HepG2 (cell line): ENCODE data around the gene SAP25. TPM values are rescaled to one million over a fixed set of nuclear protein-coding genes. Genes with fewer than 3 reads are reported as not detected.

ENCODE experiments used
- ATF5 ChIP-seq: sonication (generic); formaldehyde crosslinking; IDR thresholded peaks from 2 replicates; pipeline ENCODE4 v1.4.0; 2020; ENCODE audit warnings: mild to moderate bottlenecking, low read depth, missing genetic modification reagents
- PCBP2 ChIP-seq: fragments of 200-400 bp; formaldehyde crosslinking; optimal IDR thresholded peaks from 2 replicates; pipeline ENCODE3; 2018; ENCODE audit warnings: low read length, low read depth; ENCODE audit not compliant: poor library complexity, severe bottlenecking
- PRDM15 ChIP-seq: sonication (generic); formaldehyde crosslinking; IDR thresholded peaks from 2 replicates; pipeline ENCODE4 v1.4.0; 2020; ENCODE audit warnings: missing genetic modification reagents
- RAD51 ChIP-seq: fragments of 450-650 bp; IDR thresholded peaks from 2 replicates; pipeline ENCODE4 v1.6.1; 2016; ENCODE audit warnings: borderline replicate concordance
- SMYD3 ChIP-seq: sonication (generic); formaldehyde crosslinking; IDR thresholded peaks from 2 replicates; pipeline ENCODE4 v1.8.1; 2023; ENCODE audit warnings: mild to moderate bottlenecking, missing genetic modification reagents
- SP2 ChIP-seq: sonication (generic); formaldehyde crosslinking; IDR thresholded peaks from 2 replicates; pipeline ENCODE4 v1.5.1; 2020; ENCODE audit warnings: mild to moderate bottlenecking, missing genetic modification reagents
- THRA ChIP-seq: sonication (generic); formaldehyde crosslinking; IDR thresholded peaks from 2 replicates; pipeline ENCODE4 v1.4.0; 2020; ENCODE audit warnings: missing genetic modification reagents, borderline replicate concordance
- ZNF207 ChIP-seq: fragments of 450-650 bp; IDR thresholded peaks from 2 replicates; pipeline ENCODE4 v1.6.1; 2016; ENCODE audit warnings: antibody characterized with exemption, borderline replicate concordance
- ZNF558 ChIP-seq: sonication (generic); formaldehyde crosslinking; IDR thresholded peaks from 2 replicates; pipeline ENCODE4 v1.9.0; 2022; ENCODE audit warnings: mild to moderate bottlenecking, missing genetic modification reagents, borderline replicate concordance
- polyA plus RNA-seq, 8 experiments: library from polyadenylated mRNA; depleted of rRNA in 3 of 8; stranded (reverse) in 7 of 8; unstranded in 1 of 8; fragments of >200 nt; fragmentation: Illumina TruSeq in 4 of 8; extraction: Trizol in 4 of 8; gene quantifications; 2 replicates each; pipeline versions ENCODE4 v1.2.1 to v1.2.3, GENCODE V29; 2011 to 2016; ENCODE audit warnings: low read depth in 4 of 8, missing spikeins in 1 of 8, mixed read lengths in 1 of 8; ENCODE audit not compliant: insufficient read depth in 1 of 8
- total RNA-seq, 5 experiments: library from RNA; depleted of rRNA; stranded (reverse); fragments of >200 nt; fragmentation: Illumina TruSeq; extraction: Trizol; gene quantifications; 2 replicates each; pipeline ENCODE4 v1.2.3, GENCODE V29; 2016; ENCODE audit warnings: low read depth in 1 of 5
- TF ChIP-seq, protein P1 (sequence below): sonication (generic); formaldehyde crosslinking; IDR thresholded peaks from 2 replicates; pipeline ENCODE4 v1.5.0; 2020; ENCODE audit warnings: mild to moderate bottlenecking, missing genetic modification reagents, borderline replicate concordance
- TF ChIP-seq, protein P2 (sequence below), 2 experiments: sonication (generic) in 1 of 2; formaldehyde crosslinking in 1 of 2; IDR thresholded peaks; 2 replicates each; pipeline versions ENCODE4 v1.5.1 to v1.6.1; 2011 to 2020; ENCODE audit warnings: borderline replicate concordance in 1 of 2, low read depth in 1 of 2, low read length in 1 of 2, mild to moderate bottlenecking in 1 of 2, missing genetic modification reagents in 1 of 2, moderate library complexity in 1 of 2

The SAP25 gene
- total and polyA plus RNA-seq, 2 of the 13 experiments (the other 11 are each of a cell fraction or from before 2014, with no cell fraction given) = 0.15 to 0.20 TPM

- 0 out of 2 replicates have a peak, but pooled peaks have one; percentile 16 for TF ChIP-seq ATF5 (CRISPR knock-in tag)
- TF ChIP-seq PCBP2 = no peak
- TF ChIP-seq, protein P1, sequence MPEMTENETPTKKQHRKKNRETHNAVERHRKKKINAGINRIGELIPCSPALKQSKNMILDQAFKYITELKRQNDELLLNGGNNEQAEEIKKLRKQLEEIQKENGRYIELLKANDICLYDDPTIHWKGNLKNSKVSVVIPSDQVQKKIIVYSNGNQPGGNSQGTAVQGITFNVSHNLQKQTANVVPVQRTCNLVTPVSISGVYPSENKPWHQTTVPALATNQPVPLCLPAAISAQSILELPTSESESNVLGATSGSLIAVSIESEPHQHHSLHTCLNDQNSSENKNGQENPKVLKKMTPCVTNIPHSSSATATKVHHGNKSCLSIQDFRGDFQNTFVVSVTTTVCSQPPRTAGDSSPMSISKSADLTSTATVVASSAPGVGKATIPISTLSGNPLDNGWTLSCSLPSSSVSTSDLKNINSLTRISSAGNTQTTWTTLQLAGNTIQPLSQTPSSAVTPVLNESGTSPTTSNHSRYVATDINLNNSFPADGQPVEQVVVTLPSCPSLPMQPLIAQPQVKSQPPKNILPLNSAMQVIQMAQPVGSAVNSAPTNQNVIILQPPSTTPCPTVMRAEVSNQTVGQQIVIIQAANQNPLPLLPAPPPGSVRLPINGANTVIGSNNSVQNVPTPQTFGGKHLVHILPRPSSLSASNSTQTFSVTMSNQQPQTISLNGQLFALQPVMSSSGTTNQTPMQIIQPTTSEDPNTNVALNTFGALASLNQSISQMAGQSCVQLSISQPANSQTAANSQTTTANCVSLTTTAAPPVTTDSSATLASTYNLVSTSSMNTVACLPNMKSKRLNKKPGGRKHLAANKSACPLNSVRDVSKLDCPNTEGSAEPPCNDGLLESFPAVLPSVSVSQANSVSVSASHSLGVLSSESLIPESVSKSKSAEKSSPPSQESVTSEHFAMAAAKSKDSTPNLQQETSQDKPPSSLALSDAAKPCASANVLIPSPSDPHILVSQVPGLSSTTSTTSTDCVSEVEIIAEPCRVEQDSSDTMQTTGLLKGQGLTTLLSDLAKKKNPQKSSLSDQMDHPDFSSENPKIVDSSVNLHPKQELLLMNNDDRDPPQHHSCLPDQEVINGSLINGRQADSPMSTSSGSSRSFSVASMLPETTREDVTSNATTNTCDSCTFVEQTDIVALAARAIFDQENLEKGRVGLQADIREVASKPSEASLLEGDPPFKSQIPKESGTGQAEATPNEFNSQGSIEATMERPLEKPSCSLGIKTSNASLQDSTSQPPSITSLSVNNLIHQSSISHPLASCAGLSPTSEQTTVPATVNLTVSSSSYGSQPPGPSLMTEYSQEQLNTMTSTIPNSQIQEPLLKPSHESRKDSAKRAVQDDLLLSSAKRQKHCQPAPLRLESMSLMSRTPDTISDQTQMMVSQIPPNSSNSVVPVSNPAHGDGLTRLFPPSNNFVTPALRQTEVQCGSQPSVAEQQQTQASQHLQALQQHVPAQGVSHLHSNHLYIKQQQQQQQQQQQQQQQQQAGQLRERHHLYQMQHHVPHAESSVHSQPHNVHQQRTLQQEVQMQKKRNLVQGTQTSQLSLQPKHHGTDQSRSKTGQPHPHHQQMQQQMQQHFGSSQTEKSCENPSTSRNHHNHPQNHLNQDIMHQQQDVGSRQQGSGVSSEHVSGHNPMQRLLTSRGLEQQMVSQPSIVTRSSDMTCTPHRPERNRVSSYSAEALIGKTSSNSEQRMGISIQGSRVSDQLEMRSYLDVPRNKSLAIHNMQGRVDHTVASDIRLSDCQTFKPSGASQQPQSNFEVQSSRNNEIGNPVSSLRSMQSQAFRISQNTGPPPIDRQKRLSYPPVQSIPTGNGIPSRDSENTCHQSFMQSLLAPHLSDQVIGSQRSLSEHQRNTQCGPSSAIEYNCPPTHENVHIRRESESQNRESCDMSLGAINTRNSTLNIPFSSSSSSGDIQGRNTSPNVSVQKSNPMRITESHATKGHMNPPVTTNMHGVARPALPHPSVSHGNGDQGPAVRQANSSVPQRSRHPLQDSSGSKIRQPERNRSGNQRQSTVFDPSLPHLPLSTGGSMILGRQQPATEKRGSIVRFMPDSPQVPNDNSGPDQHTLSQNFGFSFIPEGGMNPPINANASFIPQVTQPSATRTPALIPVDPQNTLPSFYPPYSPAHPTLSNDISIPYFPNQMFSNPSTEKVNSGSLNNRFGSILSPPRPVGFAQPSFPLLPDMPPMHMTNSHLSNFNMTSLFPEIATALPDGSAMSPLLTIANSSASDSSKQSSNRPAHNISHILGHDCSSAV (CRISPR knock-in tag) = no peak
- TF ChIP-seq SP2 (CRISPR knock-in tag) = no peak
- TF ChIP-seq PRDM15 (CRISPR knock-in tag) = 0 out of 2 replicates have a peak, but pooled peaks have one; percentile 36
- TF ChIP-seq RAD51 = no peak
- TF ChIP-seq, protein P2, sequence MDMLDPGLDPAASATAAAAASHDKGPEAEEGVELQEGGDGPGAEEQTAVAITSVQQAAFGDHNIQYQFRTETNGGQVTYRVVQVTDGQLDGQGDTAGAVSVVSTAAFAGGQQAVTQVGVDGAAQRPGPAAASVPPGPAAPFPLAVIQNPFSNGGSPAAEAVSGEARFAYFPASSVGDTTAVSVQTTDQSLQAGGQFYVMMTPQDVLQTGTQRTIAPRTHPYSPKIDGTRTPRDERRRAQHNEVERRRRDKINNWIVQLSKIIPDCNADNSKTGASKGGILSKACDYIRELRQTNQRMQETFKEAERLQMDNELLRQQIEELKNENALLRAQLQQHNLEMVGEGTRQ (IDR thresholded peaks at IDR 0.05; ENCODE audit: low read depth, low read length) = no peak
- TF ChIP-seq, protein P2 (CRISPR knock-in tag; IDR thresholded peaks at IDR 0.05; ENCODE audit: borderline replicate concordance) = peak; percentile 17; the same call in 1 of the 2 replicates
- 0 out of 2 replicates have a peak, but pooled peaks have one; percentile 52 for TF ChIP-seq ZNF558 (CRISPR knock-in tag)
- no peak for TF ChIP-seq ZNF207
- no peak for TF ChIP-seq SMYD3 (CRISPR knock-in tag)
- no peak for TF ChIP-seq THRA (CRISPR knock-in tag)
These were observed 34.2 kb downstream of the SAP25 start (continued) for GRCh38 chr7:100539436-100540006.
